ENCODE data around the gene EMP3. TPM values are rescaled to one million over a fixed set of nuclear protein-coding genes. Genes with fewer than 3 reads are reported as not detected.

The EMP3 gene
- total RNA-seq, 1 donor from 2014 or later = 253 TPM

GRCh38 chr19:48321372-48321621 is 4.1 kb upstream of the EMP3 start:
- DNase-seq (ENCODE audit: low spot score) = peak; percentile 95
- peaks cover 64% of the 10 kb centered on the region for H3K4me1 Mint-ChIP-seq (ENCODE audit: low read depth)
- H3K9me3 Mint-ChIP-seq = no peaks in the 10 kb centered on the region
- H3K36me3 Mint-ChIP-seq (ENCODE audit: low read depth) = peaks cover 11% of the 10 kb centered on the region
- H3K27me3 Mint-ChIP-seq (ENCODE audit: insufficient read depth) = peaks cover 2% of the 10 kb centered on the region
- peak overlapping the region; percentile 98 for H3K27ac Mint-ChIP-seq
- intact Hi-C loops (cut with micrococcal nuclease) = loop anchor here (1.0 to 10.0 kb wide), 12 partner anchors 12 to 716 kb away; partner anchors contain the start of genes BICRA, CARD8, CYTH2 and DBP
- H3K4me3 Mint-ChIP-seq = peak overlapping the region; percentile 87

GRCh38 chr19:48321622-48322591 is 3.4 kb upstream of the EMP3 start:
- intact Hi-C loops (cut with micrococcal nuclease) = loop anchor here (1.0 to 10.0 kb wide), 14 partner anchors 11 to 717 kb away; partner anchors contain the start of genes BICRA, CARD8, CYTH2 and DBP
- peaks cover 2% of the 10 kb centered on the region for H3K27me3 Mint-ChIP-seq (ENCODE audit: insufficient read depth)
- H3K27ac Mint-ChIP-seq = peak overlapping the region; percentile 98
- H3K4me3 Mint-ChIP-seq = peak overlapping the region; percentile 87
- H3K36me3 Mint-ChIP-seq (ENCODE audit: low read depth) = peaks cover 11% of the 10 kb centered on the region
- H3K4me1 Mint-ChIP-seq (ENCODE audit: low read depth) = peaks cover 70% of the 10 kb centered on the region
- H3K9me3 Mint-ChIP-seq = no peaks in the 10 kb centered on the region
- peak; percentile 100 for DNase-seq (ENCODE audit: low spot score)

- Mint-ChIP-seq H3K9me3 (peaks cover 3% of the 10 kb centered on the region), H3K27ac (peak overlapping the region; percentile 91), H3K36me3 (ENCODE audit: low read depth) (peaks cover 44% of the 10 kb centered on the region), H3K4me3 (peak overlapping the region; percentile 83), H3K27me3 (ENCODE audit: insufficient read depth) (no peaks in the 10 kb centered on the region), H3K4me1 (ENCODE audit: low read depth) (peaks cover 83% of the 10 kb centered on the region)
- intact Hi-C loops (cut with micrococcal nuclease) = loop anchor here (5.0 to 10.0 kb wide), 4 partner anchors 385 to 725 kb away; partner anchors contain the start of genes BICRA, GYS1, MAMSTR and PPP1R15A
- DNase-seq (ENCODE audit: low spot score) = peak; percentile 31
These were observed 4.0 kb downstream of the EMP3 start for GRCh38 chr19:48329167-48329891.

GRCh38 chr19:48330012-48330681 is 4.8 kb downstream of the EMP3 start:
- peak overlapping the region; percentile 83 for H3K4me3 Mint-ChIP-seq
- peaks cover 83% of the 10 kb centered on the region for H3K4me1 Mint-ChIP-seq (ENCODE audit: low read depth)
- H3K27ac Mint-ChIP-seq = peak overlapping the region; percentile 91
- H3K9me3 Mint-ChIP-seq = peaks cover 3% of the 10 kb centered on the region
- DNase-seq (ENCODE audit: low spot score) = peak; percentile 81
- peaks cover 1% of the 10 kb centered on the region for H3K27me3 Mint-ChIP-seq (ENCODE audit: insufficient read depth)
- H3K36me3 Mint-ChIP-seq (ENCODE audit: low read depth) = peaks cover 43% of the 10 kb centered on the region
- intact Hi-C loops (cut with micrococcal nuclease) = loop anchor here (5.0 kb wide), 1 partner anchor 182 kb away; the partner anchor contains the start of gene LMTK3

- DNase-seq (ENCODE audit: low spot score) = no peak
- Mint-ChIP-seq H3K36me3 (ENCODE audit: low read depth) (peaks cover 31% of the 10 kb centered on the region), H3K9me3 (peaks cover 3% of the 10 kb centered on the region), H3K27me3 (ENCODE audit: insufficient read depth) (peaks cover 1% of the 10 kb centered on the region), H3K27ac (peak overlapping the region; percentile 97), H3K4me1 (ENCODE audit: low read depth) (peaks cover 62% of the 10 kb centered on the region), H3K4me3 (peak overlapping the region; percentile 95)
- intact Hi-C loops (cut with micrococcal nuclease) = loop anchor here (2.0 to 5.0 kb wide), 2 partner anchors 130 to 180 kb away; partner anchors contain the start of gene LMTK3
These were observed 7.0 kb downstream of the EMP3 start for GRCh38 chr19:48332351-48332661.

GRCh38 chr19:48332662-48333466 is 7.5 kb downstream of the EMP3 start:
- Mint-ChIP-seq H3K36me3 (ENCODE audit: low read depth) (peaks cover 27% of the 10 kb centered on the region), H3K4me3 (peak overlapping the region; percentile 95), H3K4me1 (ENCODE audit: low read depth) (peaks cover 60% of the 10 kb centered on the region), H3K27ac (peak overlapping the region; percentile 97), H3K9me3 (peaks cover 3% of the 10 kb centered on the region), H3K27me3 (ENCODE audit: insufficient read depth) (peaks cover 1% of the 10 kb centered on the region)
- intact Hi-C loops (cut with micrococcal nuclease) = loop anchor here (1.0 to 5.0 kb wide), 5 partner anchors 12 to 179 kb away; partner anchors contain the start of genes CYTH2 and LMTK3
- peak; percentile 91 for DNase-seq (ENCODE audit: low spot score)

GRCh38 chr19:48333467-48334384 is 8.4 kb downstream of the EMP3 start:
- H3K4me3 Mint-ChIP-seq = peak overlapping the region; percentile 95
- H3K4me1 Mint-ChIP-seq (ENCODE audit: low read depth) = peaks cover 55% of the 10 kb centered on the region
- H3K36me3 Mint-ChIP-seq (ENCODE audit: low read depth) = peaks cover 23% of the 10 kb centered on the region
- peak overlapping the region; percentile 97 for H3K27ac Mint-ChIP-seq
- H3K27me3 Mint-ChIP-seq (ENCODE audit: insufficient read depth) = peaks cover 1% of the 10 kb centered on the region
- DNase-seq (ENCODE audit: low spot score) = peak; percentile 92
- intact Hi-C loops (cut with micrococcal nuclease) = loop anchor here (1.0 to 5.0 kb wide), 8 partner anchors 12 to 179 kb away; partner anchors contain the start of genes CYTH2, GRWD1, LMTK3 and SYNGR4
- no peaks in the 10 kb centered on the region for H3K9me3 Mint-ChIP-seq

- Mint-ChIP-seq H3K4me3 (no peak overlapping the region), H3K9me3 (no peaks in the 10 kb centered on the region), H3K4me1 (ENCODE audit: low read depth) (peaks cover 14% of the 10 kb centered on the region), H3K27ac (no peak overlapping the region), H3K27me3 (ENCODE audit: insufficient read depth) (peaks cover 1% of the 10 kb centered on the region), H3K36me3 (ENCODE audit: low read depth) (no peaks in the 10 kb centered on the region)
- intact Hi-C loops (cut with micrococcal nuclease) = no loop called here
- no peak for DNase-seq (ENCODE audit: low spot score)
These were observed 13.0 kb downstream of the EMP3 start for GRCh38 chr19:48338253-48338755.

GRCh38 chr19:48338802-48339503 is 13.6 kb downstream of the EMP3 start:
- no peak for DNase-seq (ENCODE audit: low spot score)
- no peaks in the 10 kb centered on the region for H3K9me3 Mint-ChIP-seq
- no peaks in the 10 kb centered on the region for H3K36me3 Mint-ChIP-seq (ENCODE audit: low read depth)
- no peak overlapping the region for H3K4me3 Mint-ChIP-seq
- peaks cover 10% of the 10 kb centered on the region for H3K4me1 Mint-ChIP-seq (ENCODE audit: low read depth)
- no peak overlapping the region for H3K27ac Mint-ChIP-seq
- intact Hi-C loops (cut with micrococcal nuclease) = no loop called here
- peaks cover 1% of the 10 kb centered on the region for H3K27me3 Mint-ChIP-seq (ENCODE audit: insufficient read depth)

- Mint-ChIP-seq H3K27ac (no peak overlapping the region), H3K4me1 (ENCODE audit: low read depth) (no peaks in the 10 kb centered on the region), H3K27me3 (ENCODE audit: insufficient read depth) (no peaks in the 10 kb centered on the region), H3K36me3 (ENCODE audit: low read depth) (no peaks in the 10 kb centered on the region), H3K4me3 (no peak overlapping the region), H3K9me3 (no peaks in the 10 kb centered on the region)
- no peak for DNase-seq (ENCODE audit: low spot score)
- intact Hi-C loops (cut with micrococcal nuclease) = no loop called here
These were observed 15.6 kb downstream of the EMP3 start for GRCh38 chr19:48340995-48341394.

Measured in activated T-helper 1 cell treated with anti-CD3 and anti-CD28 coated beads, Interleukin-12 subunit alpha, Interleukin-12 subunit beta, Interleukin-2, Interleukin-4 antibody, amounts not matched to agents 30 ng/mL and 10 ng/mL and 1 ng/mL, durations not matched to agents 14 hours and 24 hours and 36 hours (primary cell).